HG02870 (cell line): Measurements from ENCODE around the gene ARL5C.
A peak's percentile ranks its signal among the peaks of the same experiment; 100 is the strongest.
"Not testable (repeated sequence)": the region's sequence is repeated elsewhere in the genome, so short reads cannot be mapped to it uniquely, and the experiment has no call there.

ENCODE experiments used
- ATAC-seq: cut with Tn5 transposase; IDR thresholded peaks from one replicate; pipeline ENCODE4 v1.9.1; 2021; ENCODE audit warnings: mild to moderate bottlenecking, moderate library complexity; ENCODE audit not compliant: unreplicated experiment

ARL5C gene

DNA sequence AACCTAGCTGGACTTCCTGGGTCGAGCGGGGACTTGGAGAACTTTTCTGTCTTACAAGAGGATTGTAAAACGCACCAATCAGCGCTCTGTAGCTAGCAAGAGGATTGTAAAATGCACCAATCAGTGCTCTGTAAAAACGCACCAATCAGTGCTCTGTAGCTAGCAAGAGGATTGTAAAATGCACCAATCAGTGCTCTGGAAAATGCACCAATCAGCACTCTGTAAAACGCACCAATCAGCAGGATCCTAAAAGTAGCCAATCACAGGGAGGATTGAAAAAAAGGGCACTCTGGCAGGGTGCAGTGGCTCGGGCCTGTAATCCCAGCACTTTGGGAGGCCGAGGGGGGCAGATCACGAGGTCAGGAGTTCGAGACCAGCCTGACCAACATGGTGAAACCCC, 2.5 kb upstream of the ARL5C start:
- not testable (repeated sequence) for ATAC-seq

DNA sequence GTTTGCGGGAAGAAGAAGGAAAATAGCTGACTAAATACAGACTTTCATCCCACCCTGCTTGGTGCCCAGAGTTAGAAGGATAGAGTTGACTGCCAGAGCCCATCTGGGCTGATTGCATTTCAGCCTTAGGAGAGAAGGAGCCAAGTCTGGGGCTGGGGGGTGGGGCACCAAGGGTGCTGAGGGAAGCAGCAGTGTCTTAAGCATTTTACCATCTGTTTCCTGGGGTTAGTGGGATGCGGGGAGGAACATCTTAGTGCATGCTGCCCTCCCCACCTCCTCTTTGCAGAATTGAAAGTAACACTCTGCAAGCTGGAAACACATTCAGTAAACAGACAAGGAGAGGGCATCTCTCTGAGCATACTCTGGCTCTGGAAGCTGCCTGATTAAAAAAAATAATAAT, 1.5 kb upstream of the ARL5C start:
- ATAC-seq, result no peak

DNA sequence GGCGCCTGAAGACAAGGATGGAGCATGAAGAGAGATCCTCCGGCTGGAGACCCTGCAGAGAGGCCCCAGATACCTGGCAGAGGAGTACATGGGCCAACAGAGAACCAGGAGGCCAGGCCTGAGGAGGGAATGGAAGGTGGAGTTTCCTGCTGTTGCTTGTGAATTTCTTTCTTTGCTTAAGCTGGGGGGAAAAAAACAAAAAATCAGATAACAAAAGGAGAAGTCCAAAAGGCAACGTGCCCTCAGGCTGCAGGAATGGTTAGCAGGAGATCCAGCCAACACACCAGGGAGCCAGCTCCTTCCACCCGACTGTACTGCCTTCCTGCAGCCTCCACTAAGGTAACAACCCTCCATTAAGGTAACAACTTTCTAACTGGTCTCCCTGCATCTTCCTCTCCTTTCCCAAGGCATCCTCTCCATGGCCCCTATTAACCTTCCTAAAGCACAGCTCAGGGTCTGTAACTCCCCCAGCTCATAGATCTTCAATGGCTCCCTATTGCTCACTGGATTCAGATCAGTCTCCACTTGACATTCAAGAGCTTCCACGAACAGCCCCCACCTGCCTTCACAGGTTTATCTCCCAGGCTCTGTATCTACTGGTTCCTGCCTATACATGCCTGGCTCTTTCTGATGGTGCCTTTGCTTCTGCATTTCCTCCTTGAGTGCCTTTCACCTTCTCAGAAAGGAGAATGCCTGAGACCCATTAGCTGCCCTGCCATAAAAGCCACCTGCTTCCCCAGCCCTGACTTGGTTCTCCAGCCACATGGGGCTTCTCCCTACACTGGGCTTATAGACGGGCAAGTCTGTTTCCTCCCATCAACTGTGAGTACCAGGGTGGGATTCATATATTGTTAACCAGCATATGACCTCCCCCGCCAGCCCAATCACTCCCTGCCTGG, 725 bp upstream of the ARL5C start:
- ATAC-seq, result no peak

DNA sequence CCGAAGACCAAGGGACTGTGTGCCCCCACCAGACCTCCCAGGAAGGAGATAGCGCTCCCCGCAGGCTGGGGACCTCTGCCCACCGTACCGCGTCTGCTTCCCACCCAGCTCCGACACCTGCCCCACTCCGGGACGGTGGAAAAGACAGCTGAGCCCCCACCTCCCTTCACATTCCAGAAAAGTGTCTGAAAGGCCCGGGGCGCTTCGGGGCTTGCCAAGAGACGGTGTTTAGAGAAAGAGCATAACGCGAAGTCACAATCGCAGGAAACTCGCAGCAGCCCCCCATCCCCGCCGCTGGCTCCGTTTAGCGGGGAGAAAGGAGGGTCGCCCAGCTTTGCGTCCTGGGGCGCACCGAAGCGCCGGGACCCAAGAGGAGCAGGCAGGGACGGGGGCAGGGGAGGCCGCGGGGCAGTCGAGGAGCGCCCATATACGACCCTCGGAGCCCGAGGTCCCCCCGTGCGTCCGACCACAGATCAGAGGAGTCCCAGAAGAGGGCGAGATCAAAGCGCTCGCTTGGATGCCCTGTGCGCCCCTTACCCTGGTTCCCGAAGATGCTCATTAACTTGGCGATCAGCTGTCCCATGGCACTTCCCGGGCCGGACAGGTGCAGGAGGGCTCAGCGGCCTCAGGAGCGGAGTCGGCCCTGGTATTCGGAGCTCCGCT, 652 bp downstream of the ARL5C start:
- ATAC-seq, result no peak

DNA sequence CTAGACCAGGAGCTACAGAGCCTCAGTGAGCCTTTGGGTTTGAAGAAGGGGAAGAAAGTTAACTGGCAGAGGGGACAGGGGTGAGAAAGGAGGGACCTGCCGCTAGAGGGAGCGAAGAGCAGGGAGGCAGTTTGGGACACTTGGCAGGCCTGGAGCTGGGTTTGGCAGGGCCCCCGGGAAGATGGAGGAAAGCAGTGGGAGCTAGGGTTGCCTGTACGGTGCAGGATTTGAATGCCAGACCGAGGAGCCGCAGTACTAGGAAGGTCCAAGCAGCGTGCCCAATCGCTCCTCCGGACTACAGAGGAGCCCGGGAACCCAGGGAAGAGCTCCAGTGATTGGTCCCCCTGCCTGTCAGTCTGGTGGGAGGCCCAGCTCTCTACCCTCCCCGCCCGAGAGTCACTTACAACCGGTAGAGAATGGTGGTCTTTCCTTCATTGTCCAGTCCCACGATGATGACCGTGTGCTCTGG, 1.3 kb downstream of the ARL5C start:
- ATAC-seq, result peak; percentile 61

DNA sequence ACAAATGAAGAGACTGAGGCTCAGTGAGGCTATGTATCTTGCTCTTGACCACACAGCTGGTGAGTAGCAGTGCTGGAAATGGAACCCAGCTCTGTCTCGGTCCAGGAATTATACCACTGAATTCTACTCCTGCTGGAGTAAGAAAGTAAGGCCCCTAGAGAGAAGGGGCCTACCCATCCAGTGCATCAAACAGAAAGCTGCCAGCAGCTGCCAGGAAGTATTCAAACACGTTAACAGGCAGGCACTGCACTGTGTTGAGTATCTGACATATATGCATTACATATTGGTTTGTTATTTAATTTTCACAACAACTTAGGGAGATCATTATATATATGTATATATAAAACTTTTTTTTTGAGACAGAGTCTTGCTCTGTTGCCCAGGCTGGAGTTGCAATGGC, 4.0 kb downstream of the ARL5C start:
- no peak for ATAC-seq

DNA sequence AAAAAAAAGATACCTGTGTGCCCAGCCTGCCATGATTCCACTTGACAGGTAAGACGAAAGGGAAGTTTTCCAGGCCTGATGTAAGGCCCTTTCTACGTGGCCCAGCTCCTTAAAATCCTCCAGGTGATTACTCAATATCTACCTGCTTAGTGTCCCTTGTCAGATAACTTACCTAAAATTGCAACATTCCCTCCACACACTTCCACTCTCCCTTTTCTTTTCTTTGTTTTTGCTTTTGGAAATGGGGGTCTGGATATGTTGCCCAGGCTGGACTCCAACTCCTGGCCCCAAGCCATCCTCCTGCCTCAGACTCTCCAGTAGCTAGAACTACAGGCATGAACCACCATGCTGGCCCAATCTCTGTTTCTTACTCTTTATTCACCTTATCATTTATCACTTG, 7.3 kb downstream of the ARL5C start:
- no peak for ATAC-seq

DNA sequence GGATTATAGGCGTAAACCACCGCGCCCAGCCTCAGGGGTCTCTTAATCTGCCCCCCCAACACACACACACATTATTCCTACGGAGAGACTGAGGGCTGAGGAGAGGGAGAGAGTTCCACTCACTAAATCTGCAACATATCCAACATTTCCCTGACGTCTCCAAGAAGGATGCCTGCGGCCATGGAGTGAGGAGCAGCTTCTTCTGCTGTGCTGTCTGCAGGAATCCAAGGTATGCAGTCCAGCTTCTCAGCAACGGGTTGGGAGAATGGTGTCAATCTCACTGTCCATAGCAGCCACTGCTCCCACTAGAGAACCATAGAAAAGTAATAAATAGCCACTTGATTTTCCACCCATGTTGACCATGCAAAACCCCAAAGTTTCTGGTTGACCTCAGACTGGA, 9.5 kb downstream of the ARL5C start:
- ATAC-seq, result no peak

DNA sequence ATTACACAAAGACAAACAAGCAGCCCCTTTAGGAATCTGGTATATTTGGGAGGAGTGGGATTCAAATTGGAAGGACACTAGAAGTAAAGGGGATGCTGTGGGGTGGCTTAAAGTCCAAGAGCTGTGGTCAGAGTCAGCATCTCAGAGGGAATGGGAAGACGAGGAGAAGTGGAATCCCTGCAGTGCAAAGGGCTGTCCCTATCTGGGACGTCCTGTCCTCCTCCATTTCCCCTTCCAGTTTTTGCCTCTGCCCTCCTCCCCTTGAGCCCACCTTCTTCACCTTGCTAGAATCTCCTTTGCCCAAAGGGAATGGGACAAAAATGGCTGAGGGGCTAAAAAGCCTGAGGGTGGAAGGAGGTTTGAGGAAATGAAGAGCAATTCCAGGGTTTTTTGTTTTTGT, 10.3 kb downstream of the ARL5C start:
- ATAC-seq, result no peak

DNA sequence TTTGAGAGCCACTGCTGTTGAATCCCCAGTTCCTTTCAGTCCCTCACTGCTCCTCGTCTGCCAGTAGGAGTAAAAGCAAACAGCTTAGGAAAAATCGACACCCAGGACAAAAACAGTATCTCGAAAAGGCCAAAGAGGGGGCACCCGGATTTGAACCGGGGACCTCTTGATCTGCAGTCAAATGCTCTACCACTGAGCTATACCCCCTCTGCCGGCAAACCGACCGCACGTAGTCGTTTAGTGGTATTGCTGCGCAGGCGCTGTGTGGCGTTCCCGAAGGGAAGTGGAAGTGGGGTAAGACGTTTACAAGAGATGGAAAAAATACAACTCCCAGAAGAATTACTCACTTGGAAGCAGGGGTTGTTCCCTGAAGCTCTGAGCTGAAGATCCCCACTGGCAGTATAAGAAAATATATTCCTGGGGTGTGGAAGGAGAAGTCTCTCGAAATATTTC, 12.3 kb downstream of the ARL5C start:
- ATAC-seq, result peak; percentile 42

DNA sequence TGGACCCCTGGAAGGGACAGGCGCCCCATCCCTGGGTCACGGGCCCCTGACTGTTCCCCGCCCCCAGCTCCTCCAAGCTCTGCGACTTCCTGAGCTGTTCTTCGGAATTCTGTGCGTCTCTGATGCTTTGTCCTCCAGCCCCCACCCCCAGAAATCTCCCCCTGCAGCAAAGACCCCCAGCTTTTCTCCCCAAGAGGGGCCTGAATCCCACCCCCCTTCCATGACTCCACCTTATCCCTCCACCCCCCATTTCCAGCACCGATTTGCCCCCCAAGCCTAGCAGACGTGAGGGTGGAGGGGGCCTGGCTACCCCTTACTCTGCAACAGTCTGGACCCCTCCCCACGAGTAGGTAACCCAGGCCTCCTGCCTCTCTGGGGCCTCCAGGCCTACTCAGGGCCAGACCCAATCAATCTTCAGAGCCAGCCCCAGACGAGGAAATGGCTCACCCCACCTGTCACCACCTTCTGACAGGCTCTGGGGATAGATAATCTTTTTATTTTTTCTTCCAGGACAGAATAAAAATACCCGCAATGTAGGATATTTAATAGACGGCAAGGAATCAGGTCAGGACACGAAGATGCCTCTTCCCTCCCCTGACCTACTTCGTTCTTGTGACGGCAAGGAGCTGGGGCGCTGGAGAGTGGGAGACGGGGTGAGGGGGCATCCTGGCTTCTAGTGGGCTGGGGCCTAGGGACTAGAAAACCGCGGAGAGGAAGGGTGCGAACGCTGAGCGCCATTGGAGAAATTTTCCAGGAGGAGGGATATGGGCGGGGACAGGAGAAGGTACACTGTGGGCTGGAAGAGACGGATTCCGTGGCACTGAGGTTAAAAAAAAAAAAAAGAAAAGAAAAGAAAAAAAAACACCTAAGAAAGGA, 13.8 kb downstream of the ARL5C start:
- ATAC-seq, result no peak

DNA sequence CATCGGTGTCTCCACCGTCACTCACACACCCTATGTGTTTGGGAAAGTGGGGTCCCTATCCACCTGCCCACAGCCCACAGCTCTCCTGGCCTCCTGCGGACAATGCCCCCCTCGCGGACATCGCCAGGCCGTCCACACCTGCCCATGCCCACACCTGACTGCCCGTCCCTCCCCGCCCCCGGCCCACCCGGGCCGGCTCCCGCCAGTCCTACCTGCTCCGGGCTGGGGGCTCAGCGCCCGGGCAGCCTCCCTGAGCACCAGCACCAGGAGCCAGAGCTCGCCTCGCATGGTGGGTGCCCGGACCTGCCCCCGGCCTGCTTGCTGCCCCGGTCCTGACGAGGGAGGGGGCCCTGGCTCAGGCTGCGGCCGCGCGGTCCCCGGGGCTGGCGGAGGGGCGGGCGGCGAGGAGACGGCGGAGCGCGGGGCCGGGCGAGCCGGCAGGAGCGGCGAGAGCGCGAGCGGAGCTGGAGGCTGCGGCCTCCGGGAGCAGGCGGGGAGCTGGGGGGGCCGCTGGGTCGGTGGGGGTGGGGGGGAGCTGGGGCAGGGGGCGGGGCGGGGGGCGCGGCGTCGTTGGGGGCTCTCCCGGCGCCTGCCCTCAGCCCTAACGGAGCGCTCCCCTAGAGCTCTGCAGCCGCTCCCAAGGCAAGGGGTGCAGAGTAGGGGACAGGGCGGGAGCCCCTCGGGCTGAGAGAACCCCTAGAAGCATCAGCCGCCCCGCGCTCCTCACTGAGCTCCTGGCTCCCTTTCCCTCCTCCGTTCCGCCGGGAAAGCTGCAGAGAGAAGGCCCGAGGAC, 14.6 kb downstream of the ARL5C start, which contains the start of gene PLXDC1:
Gene PLXDC1, minus strand, starts transcription at position 488 of the 793 bp plus-strand sequence. Its CDS starts 200 bp downstream, at position 288.
- ATAC-seq, result no peak

DNA sequence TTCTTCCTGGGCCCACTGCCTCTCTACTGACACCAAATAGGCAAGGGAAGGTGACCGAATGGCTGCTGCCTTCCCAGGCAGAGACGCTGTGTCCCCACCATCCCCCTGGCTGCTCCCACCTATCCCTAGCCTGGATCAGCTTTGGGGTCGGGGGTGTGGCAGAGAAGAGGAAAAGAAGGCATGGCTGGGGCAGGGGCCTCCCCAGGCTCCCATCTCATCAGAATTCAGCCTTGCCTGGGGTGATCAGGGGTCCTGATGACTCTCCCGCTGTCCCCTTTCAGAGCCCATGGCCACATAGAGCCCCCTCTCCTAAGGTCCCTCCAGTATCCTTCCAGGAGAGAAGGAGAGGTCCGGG, 15.2 kb downstream of the ARL5C start:
- ATAC-seq, result no peak

DNA sequence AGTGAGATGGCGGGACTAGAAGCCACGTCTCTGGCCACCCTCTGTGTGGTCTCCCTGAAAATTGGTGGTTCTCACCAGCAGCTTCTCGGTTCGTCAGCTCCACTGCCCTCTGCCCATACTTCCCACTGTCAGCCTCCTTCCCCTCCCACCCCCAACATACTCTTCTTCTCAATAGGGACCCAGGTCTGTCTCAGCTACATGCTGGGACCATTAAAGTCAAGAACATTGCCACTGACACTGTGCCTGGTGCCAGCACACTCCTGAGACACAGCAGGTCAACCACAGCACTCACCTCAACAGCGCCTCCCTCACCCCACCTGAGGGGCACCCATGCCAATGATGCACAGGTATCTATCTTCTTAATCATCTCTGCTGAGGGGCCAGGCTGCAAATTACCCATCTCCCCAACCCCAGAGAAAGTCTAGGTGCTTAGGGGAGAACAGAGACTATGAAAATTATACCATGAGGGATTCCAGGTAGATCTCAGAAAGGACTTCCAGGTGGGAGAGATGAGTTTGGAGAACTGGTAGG, 15.8 kb downstream of the ARL5C start:
- ATAC-seq, result no peak

DNA sequence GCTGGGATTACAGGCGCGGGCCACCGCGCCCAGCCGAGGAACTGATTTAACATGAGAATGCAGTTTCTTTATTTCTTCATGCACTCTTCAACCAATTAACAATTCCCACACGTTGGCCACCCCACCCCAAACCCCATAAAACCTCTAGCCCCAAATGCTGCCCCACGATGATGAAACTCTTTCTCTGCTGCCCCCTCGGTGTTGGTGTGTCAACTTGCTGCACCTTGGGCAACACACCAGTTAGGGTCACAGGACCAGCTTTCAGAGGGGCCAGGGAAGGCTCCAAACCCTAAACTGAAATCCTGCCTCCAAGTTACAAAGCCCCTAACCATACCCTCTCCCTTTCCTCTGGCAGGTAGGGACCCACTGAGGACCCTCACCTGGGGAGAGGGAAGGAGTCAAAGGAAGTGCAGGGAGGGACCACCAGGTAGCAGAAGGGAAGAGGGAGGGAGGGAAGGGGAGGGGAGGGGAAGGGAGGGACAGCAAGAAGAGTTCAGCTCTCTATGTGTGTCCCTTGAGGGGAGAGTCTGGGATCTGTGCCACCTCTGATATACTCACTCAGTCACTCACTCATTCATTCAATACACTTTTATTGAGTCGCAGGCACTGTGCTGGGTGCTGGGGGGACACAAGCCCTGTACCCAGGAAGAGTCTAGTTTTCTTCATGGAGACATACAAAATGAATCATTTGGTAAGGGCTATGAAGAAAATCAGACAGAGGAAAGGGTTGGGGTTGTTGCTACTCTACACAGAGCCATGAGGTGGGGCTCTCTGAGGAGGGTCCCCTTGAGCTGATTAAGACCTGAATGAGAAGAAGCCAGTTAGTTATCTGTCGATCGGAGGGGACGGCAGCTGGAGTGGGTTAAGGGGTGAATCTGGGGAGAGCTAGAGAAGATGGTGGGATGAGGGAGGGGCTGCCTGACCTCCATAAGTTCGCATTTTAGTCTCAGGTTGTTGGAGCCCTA, 18.5 kb downstream of the ARL5C start:
- no peak for ATAC-seq

DNA sequence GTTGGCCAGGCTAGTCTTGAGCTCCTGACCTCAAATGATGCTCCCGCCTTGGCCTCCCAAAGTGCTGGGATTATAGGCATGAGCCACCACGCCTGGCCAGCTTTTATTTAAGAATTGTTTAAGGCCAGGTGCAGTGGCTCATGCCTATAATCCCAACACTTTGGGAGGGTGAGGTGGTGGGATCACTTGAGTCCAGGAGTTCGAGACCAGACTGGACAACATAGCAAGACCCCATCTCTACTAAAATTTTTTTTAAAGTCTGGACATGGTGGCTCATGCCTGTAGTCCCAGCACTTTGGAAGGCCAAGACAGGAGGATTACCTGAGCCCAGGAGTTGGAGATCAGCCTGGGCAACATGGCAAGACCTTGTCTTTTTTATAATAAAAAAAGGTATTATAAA, 19.7 kb downstream of the ARL5C start:
- no peak for ATAC-seq

DNA sequence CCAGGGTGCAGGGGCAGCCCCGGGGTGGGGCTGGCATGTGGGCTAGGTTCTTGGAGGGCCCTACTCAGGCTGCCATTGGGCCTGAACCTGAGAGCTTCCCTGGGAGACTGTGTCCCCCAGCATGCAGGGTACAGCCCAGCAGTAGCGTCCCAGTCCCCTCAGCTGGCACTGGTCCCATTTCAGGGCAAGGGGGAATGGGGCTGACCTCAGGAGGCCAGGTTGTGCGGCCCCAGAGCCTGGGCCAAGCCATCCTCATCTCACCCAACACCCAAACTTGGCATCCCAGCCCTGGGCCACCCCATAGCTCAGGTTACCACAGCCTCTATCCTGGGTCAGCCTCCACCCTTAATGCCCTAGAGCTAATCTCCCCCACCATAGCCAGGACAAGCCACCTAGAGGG, 20.8 kb downstream of the ARL5C start:
- ATAC-seq, result no peak

DNA sequence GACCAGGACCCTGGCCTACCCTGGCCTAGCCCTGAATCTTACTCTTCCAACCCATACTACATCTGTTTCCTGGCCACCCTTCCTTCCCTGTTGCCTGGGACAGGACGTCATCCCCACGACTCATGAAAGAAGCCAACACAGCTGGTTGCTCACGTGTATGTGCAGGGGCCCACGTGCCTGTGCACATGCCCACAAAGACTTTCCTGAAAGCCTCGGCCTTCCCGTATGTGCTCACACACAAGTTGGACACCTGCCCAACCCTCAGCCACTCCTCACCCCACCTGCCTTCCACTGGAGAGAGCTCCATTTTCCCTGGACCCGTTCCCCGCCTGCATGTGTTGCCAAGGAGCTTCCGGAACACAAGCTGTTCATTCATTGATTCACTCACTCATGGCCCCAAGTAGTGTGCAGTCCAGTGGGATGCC, 21.5 kb downstream of the ARL5C start:
- ATAC-seq, result no peak

DNA sequence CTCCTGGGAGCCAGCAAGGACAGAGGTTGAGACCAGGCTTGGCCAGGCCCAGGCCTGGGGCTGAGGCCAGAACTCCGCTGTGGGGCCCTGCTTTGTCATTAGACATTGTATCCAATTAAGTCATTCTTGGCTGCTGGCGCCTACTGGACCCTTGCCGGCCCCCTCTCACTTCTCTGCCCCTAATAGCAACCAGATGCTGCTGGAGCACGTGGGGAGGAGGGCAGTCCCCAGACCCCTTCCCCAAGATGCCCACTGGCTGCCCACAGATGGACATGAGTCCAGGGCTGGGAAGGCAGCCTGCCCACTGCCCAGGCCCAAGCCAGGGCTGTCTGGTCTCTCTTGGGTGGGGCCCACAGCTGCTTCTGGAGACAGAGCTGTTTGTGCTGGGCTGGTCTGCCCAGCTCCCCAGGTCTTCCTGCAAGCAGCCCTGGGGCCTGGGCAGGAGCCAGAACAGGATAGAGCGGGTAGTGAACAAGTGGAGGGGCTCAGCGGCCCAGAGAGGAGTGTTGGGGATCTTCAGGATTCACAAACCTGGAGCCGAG, 22.3 kb downstream of the ARL5C start:
- ATAC-seq, result no peak
